ENCODE data around the gene SLC25A14. TPM values are rescaled to one million over a fixed set of nuclear protein-coding genes. Genes with fewer than 3 reads are reported as not detected.

SLC25A14 gene
- total and polyA plus RNA-seq, 10 donors: 7.7 to 19.7 (median 11.8) TPM

DNA sequence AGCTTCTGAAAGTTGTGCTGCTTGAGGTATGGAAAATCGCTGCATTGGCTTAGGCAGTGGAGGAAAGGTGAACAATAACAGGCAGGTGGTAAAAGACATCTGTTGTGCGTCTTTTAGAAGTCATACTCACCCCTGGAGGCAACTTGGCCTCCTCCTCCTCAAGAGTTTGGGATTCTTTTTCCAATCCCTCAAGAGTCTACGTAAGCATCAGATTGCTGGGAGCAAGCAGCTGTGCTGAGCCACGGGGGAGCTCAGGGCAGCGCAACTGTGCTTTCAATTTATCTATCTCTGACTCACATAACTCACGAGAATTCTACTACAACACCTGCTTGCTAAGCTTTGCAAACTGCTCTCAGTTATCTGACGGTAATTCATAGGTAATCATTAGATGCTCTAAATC is 55.6 kb downstream of the SLC25A14 start:
- H3K36me3 ChIP-seq: no peaks in the 10 kb centered on the region
- H3K27ac ChIP-seq: no peak overlapping the region
- TF ChIP-seq POLR2A (IDR thresholded peaks at IDR 0.05): no peak
- TF ChIP-seq, protein P1, sequence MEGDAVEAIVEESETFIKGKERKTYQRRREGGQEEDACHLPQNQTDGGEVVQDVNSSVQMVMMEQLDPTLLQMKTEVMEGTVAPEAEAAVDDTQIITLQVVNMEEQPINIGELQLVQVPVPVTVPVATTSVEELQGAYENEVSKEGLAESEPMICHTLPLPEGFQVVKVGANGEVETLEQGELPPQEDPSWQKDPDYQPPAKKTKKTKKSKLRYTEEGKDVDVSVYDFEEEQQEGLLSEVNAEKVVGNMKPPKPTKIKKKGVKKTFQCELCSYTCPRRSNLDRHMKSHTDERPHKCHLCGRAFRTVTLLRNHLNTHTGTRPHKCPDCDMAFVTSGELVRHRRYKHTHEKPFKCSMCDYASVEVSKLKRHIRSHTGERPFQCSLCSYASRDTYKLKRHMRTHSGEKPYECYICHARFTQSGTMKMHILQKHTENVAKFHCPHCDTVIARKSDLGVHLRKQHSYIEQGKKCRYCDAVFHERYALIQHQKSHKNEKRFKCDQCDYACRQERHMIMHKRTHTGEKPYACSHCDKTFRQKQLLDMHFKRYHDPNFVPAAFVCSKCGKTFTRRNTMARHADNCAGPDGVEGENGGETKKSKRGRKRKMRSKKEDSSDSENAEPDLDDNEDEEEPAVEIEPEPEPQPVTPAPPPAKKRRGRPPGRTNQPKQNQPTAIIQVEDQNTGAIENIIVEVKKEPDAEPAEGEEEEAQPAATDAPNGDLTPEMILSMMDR (IDR thresholded peaks at IDR 0.05 in 8 of 11, conservative IDR thresholded peaks at IDR 0.05 in 3 of 11): no peak
- no peak for TF ChIP-seq POLR2AphosphoS5 (IDR thresholded peaks at IDR 0.05)
- no peaks in the 10 kb centered on the region for H3K9me3 ChIP-seq
- no peaks in the 10 kb centered on the region for H3K4me1 ChIP-seq
- 56 to 80% (median 77%) methylated on average over 7 of the region's 7 CpGs for WGBS, 5 donors
- intact Hi-C loops (cut with DNase I; ENCODE audit: low total_unique reads): no loop called here
- H3K4me3 ChIP-seq: no peak overlapping the region
- DNase-seq: no peak
- H3K27me3 ChIP-seq (replicated peaks in 1 of 7): peaks cover 0 to 21% (median 0%) of the 10 kb centered on the region in 7 donors

DNA sequence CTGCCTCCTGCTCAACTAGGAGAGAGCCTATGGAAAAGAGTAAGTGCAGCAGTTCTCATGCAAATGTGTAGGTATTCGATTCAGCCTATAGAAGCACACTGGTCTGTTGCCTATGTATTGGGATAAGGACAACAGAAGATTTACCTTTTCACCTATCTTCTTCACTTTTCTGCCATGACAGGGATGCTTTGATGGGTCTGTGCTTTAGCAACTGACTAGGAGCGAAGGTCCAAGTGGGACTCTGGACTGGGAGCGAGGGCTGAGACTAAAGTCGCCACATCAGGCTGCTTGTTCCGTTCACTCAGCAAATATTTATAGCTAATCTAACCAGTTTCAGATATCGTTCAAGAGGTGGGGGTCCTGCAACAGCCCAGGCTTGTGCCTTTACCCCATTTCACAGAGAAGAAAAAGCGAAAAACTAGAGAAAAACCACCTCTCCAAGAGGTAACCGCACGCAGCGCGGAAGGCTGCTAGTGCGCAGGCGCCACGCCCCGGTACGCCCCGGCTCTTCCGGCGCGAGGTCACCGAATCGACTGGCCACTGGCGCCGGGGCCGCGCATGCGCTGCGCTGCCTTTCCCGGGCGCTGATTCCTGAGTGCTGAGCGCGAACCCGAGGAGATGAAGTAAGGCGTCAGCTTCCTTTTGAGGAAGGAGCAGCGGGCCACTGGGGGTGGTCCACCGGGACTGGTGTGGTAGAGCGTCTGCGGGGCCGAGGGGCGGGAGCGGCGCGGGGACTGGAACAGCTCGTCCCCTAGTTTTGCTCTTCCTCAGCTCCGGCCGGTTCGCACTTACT is 61.9 kb downstream of the SLC25A14 start, which contains the start of gene RBMX2:
TSS of gene RBMX2 (plus strand) at position 573 of the 793 bp plus-strand sequence. CDS start at position 619, 46 bp downstream.
- H3K9me3 ChIP-seq: no peaks in the 10 kb centered on the region
- DNase-seq: peak; percentile 91
- intact Hi-C loops (cut with DNase I; ENCODE audit: low total_unique reads): no loop called here
- peak within 1 kb of the TSS; percentile 22 to 85 (median 76) for H3K27ac ChIP-seq
- H3K36me3 ChIP-seq: peaks cover 0 to 25% (median 3%) of the 10 kb centered on the region in 6 donors
- H3K27me3 ChIP-seq (replicated peaks in 1 of 7): peaks cover 0 to 10% (median 0%) of the 10 kb centered on the region in 7 donors
- peak within 1 kb of the TSS; percentile 26 to 80 (median 52) for H3K4me3 ChIP-seq
- 1 to 51% (median 5%) methylated on average over 7 to 47 of the region's 47 CpGs for WGBS, 5 donors
- TF ChIP-seq, protein P1 (IDR thresholded peaks at IDR 0.05 in 8 of 11, conservative IDR thresholded peaks at IDR 0.05 in 3 of 11): no peak
- TF ChIP-seq POLR2A (IDR thresholded peaks at IDR 0.05): peak in 1 of 3 donors; percentile 48
- peak; percentile 88 to 92 (median 90) for TF ChIP-seq POLR2AphosphoS5 (IDR thresholded peaks at IDR 0.05)
- peaks cover 0 to 18% (median 15%) of the 10 kb centered on the region in 6 donors for H3K4me1 ChIP-seq

DNA sequence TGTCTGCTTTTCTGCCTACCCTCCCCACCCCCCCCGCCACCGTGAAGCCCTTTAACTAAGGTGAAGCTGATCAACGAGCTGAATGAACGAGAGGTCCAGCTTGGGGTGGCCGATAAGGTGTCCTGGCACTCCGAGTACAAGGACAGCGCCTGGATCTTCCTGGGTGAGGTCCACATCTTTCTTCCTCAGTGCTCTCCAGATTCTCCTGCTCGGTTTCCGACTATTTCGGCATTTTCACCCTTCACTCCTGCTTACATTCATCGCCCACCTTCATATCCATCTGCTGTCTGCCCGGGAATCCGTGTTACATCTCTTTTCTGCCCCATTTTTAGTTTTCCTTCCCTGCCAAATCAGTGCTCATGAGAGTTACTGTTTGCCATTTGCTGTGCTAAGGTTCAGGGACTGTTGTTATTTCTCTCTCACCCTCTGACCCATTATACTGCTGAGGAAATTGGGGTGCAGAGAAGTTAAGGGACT is 62.5 kb downstream of the SLC25A14 start:
- Histone ChIP-seq H3K4me3 (peak overlapping the region; percentile 26 to 80 (median 52)), H3K9me3 (no peaks in the 10 kb centered on the region), H3K36me3 (peaks cover 0 to 26% (median 3%) of the 10 kb centered on the region in 6 donors), H3K27me3 (replicated peaks in 1 of 7) (peaks cover 0 to 10% (median 0%) of the 10 kb centered on the region in 7 donors), H3K27ac (peak overlapping the region in 7 of 8 donors; percentile 38 to 85 (median 79)), H3K4me1 (peaks cover 0 to 18% (median 15%) of the 10 kb centered on the region in 6 donors)
- TF ChIP-seq POLR2AphosphoS5 (IDR thresholded peaks at IDR 0.05) (no peak), POLR2A (IDR thresholded peaks at IDR 0.05) (no peak)
- TF ChIP-seq, protein P1 (IDR thresholded peaks at IDR 0.05 in 8 of 11, conservative IDR thresholded peaks at IDR 0.05 in 3 of 11): no peak
- DNase-seq: no peak
- WGBS, 5 donors: 1 to 29% (median 6%) methylated on average over 10 to 13 of the region's 13 CpGs
- intact Hi-C loops (cut with DNase I; ENCODE audit: low total_unique reads): no loop called here

DNA sequence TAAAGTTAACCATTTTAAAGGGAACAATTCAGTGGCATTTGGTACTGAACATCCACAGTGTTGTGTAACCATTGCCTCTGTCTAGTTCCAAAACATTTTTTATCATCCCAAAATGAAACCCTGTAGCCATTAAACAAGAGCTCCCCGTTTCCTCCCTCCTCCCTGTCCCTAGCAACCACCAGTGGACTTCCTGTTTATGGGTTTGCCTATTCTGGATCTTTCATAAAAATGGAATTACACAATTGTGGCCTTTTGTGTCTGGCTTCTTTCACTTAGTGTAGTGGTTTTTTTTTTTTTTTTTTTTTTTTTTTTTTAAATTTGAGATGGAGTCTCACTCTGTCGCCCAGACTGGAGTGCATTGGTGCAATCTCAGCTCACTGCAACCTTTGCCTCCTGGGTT is 73.7 kb downstream of the SLC25A14 start:
- Histone ChIP-seq H3K27me3 (replicated peaks in 1 of 7) (no peaks in the 10 kb centered on the region), H3K36me3 (peaks cover 0 to 71% (median 21%) of the 10 kb centered on the region in 6 donors), H3K4me1 (no peaks in the 10 kb centered on the region), H3K9me3 (no peaks in the 10 kb centered on the region), H3K4me3 (no peak overlapping the region), H3K27ac (no peak overlapping the region)
- no peak for DNase-seq
- intact Hi-C loops (cut with DNase I; ENCODE audit: low total_unique reads): no loop called here
- 40 to 85% (median 68%) methylated on average over 2 of the region's 2 CpGs for WGBS, 5 donors
- TF ChIP-seq POLR2AphosphoS5 (IDR thresholded peaks at IDR 0.05): no peak
